K562 (cell line): ENCODE results near the gene HHATL. TPM values are rescaled to one million over a fixed set of nuclear protein-coding genes. Genes with fewer than 3 reads are reported as not detected.

Experiments used
- BHLHE40 ChIP-seq: IDR thresholded peaks from 2 replicates; pipeline ENCODE4 v1.6.1; 2011; ENCODE audit warnings: low read length, improper control_type of control experiment
- CREM ChIP-seq: IDR thresholded peaks from 2 replicates; pipeline ENCODE4 v1.6.1; 2014; ENCODE audit warnings: antibody characterized with exemption, low read depth
- CXXC5 ChIP-seq: fragments of 250-450 bp; sonication (Bioruptor Pico); IDR thresholded peaks from 2 replicates; pipeline ENCODE4 v1.8.0; 2022; ENCODE audit warnings: inconsistent platforms, mild to moderate bottlenecking, moderate library complexity
- E2F3 ChIP-seq: fragments of 250-450 bp; sonication (Bioruptor Pico); IDR thresholded peaks from 2 replicates; pipeline ENCODE4 v1.4.0; 2020; ENCODE audit warnings: mild to moderate bottlenecking
- FOXA1 ChIP-seq: fragments of 450-650 bp; IDR thresholded peaks from 2 replicates; pipeline ENCODE4 v1.6.1; 2016; ENCODE audit warnings: mild to moderate bottlenecking, borderline replicate concordance
- HDAC3 ChIP-seq: fragments of 450-650 bp; IDR thresholded peaks from 2 replicates; pipeline ENCODE4 v1.6.1; 2018; ENCODE audit warnings: borderline replicate concordance, mild to moderate bottlenecking, moderate library complexity; ENCODE audit not compliant: partially characterized antibody
- KLF6 ChIP-seq: fragments of 250-450 bp; sonication (Bioruptor Pico); IDR thresholded peaks from 2 replicates; pipeline ENCODE4 v1.4.0; 2020; ENCODE audit warnings: mild to moderate bottlenecking, moderate library complexity, borderline replicate concordance
- MBD2 ChIP-seq: sonication (generic); IDR thresholded peaks from 2 replicates; pipeline ENCODE4 v1.6.1; 2016; ENCODE audit warnings: low read depth, borderline replicate concordance
- RCOR1 ChIP-seq, 2 experiments: IDR thresholded peaks; 2 replicates each; pipeline ENCODE4 v1.6.1; 2012; ENCODE audit warnings: low read depth in 2 of 2, low read length in 2 of 2, borderline replicate concordance in 1 of 2, improper control_type of control experiment in 1 of 2
- SIX5 ChIP-seq, 2 experiments: IDR thresholded peaks; 2 replicates each; pipeline ENCODE4 v1.6.1; 2011; ENCODE audit warnings: low read length in 2 of 2, borderline replicate concordance in 1 of 2, low read depth in 1 of 2, mild to moderate bottlenecking in 1 of 2, moderate library complexity in 1 of 2; ENCODE audit not compliant: insufficient read depth in 1 of 2
- TAL1 ChIP-seq: fragments of 450-650 bp; IDR thresholded peaks from 2 replicates; pipeline ENCODE4 v1.6.1; 2016; ENCODE audit warnings: mild to moderate bottlenecking
- U2AF1 ChIP-seq: fragments of 200-400 bp; formaldehyde crosslinking; optimal IDR thresholded peaks from 2 replicates; pipeline ENCODE3; 2017; ENCODE audit warnings: mild to moderate bottlenecking, low read depth, low read length, moderate library complexity
- ZKSCAN1 ChIP-seq: fragments of 150-350 bp; IDR thresholded peaks from 2 replicates; pipeline ENCODE4 v1.6.1; 2016; ENCODE audit warnings: low read depth, low read length
- ZNF717 ChIP-seq: fragments of 250-450 bp; sonication (Bioruptor Pico); IDR thresholded peaks from 2 replicates; pipeline ENCODE4 v1.5.0; 2021
- polyA plus RNA-seq, 8 experiments: library from polyadenylated mRNA; depleted of rRNA in 4 of 8; stranded (reverse) in 5 of 8; unstranded in 3 of 8; fragments of >200 nt; fragmentation: Nextera tagmentation in 2 of 8; fragmentation: Illumina TruSeq in 1 of 8; extraction: Ambion mirVana in 2 of 8; extraction: Trizol in 1 of 8; gene quantifications; 2 replicates each; pipeline versions ENCODE4 v1.2.1 to v1.2.3, GENCODE V29; 2011 to 2014; ENCODE audit warnings: inconsistent platforms in 1 of 8, missing spikeins in 1 of 8
- total RNA-seq, 7 experiments: library from RNA; depleted of rRNA in 6 of 7; stranded (reverse); fragments of >200 nt in 6 of 7; fragmentation: Illumina TruSeq in 2 of 7; extraction: Trizol in 2 of 7; gene quantifications; 2 replicates each; pipeline versions ENCODE4 v1.2.1 to v1.2.3, GENCODE V29; 2011 to 2021; ENCODE audit warnings: low replicate concordance in 1 of 7
- TF ChIP-seq, protein P1 (sequence below): sonication (generic); formaldehyde crosslinking; IDR thresholded peaks from 2 replicates; pipeline ENCODE4 v1.8.1; 2023; ENCODE audit warnings: mild to moderate bottlenecking, missing genetic modification reagents
- TF ChIP-seq, protein P2 (sequence below): fragments of 250-450 bp; sonication (Bioruptor Pico); IDR thresholded peaks from 2 replicates; pipeline ENCODE4 v1.5.0; 2020; ENCODE audit warnings: mild to moderate bottlenecking
- TF ChIP-seq, protein P3 (sequence below): fragments of 250-450 bp; sonication (Bioruptor Pico); IDR thresholded peaks from 2 replicates; pipeline ENCODE4 v1.4.0; 2020
- TF ChIP-seq, protein P4 (sequence below): fragments of 450-650 bp; formaldehyde crosslinking; conservative IDR thresholded peaks from 2 replicates; pipeline ENCODE4 v1.4.0; 2022; ENCODE audit warnings: mild to moderate bottlenecking, missing genetic modification characterization

HHATL gene
- total and polyA plus RNA-seq, 9 of the 15 experiments (the other 6 are each of a cell fraction or from before 2014, with no cell fraction given): not detected

DNA sequence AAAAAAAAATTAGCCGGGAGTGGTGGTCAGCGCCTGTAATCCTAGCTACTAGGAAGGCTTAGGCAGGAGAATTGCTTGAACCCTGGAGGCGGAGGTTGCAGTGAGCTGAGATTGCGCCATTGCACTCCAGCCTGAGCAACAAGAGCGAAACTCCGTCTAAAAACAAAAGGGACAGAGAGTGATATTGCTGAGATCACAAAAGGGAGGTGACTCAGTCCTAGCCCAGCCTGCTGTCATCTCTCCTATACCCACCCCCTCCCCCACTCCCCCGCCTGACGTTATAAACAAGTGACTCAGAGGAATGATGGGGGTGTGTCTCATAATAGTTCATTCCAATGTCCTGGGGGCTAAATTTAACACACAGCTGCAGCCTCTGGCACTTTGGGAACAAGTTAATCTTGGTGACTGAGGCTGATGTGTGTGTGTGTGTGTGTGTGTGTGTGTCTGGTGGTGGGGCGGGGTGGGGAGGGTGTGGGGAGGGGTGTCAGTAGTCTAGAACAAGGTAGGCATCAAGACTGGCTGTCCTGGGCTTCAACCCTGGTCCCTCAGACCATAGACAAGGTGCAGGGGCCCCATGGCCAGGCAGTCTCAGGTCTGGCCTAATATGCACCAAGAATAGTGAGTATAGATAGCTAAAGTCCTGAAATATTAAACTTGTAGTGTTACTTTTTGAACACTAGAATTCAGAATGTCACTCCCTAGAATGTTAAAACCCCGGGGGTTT lies 18.6 kb downstream of the HHATL start (continued):
- TF ChIP-seq, protein P1, sequence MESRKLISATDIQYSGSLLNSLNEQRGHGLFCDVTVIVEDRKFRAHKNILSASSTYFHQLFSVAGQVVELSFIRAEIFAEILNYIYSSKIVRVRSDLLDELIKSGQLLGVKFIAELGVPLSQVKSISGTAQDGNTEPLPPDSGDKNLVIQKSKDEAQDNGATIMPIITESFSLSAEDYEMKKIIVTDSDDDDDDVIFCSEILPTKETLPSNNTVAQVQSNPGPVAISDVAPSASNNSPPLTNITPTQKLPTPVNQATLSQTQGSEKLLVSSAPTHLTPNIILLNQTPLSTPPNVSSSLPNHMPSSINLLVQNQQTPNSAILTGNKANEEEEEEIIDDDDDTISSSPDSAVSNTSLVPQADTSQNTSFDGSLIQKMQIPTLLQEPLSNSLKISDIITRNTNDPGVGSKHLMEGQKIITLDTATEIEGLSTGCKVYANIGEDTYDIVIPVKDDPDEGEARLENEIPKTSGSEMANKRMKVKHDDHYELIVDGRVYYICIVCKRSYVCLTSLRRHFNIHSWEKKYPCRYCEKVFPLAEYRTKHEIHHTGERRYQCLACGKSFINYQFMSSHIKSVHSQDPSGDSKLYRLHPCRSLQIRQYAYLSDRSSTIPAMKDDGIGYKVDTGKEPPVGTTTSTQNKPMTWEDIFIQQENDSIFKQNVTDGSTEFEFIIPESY (CRISPR knock-in tag): no peak
- TF ChIP-seq CREM (peak; percentile 83), TAL1 (no peak), RCOR1 (IDR thresholded peaks at IDR 0.05; ENCODE audit: borderline replicate concordance in 1 of 2, low read depth in 2 of 2, low read length in 2 of 2) (peak in 1 of 2 experiments; percentile 54; a peak in 1 of 4 replicates), CXXC5 (no peak), HDAC3 (no peak), ZNF717 (CRISPR knock-in tag) (no peak), BHLHE40 (no peak), ZKSCAN1 (no peak), E2F3 (CRISPR knock-in tag) (no peak), FOXA1 (no peak), MBD2 (no peak), KLF6 (CRISPR knock-in tag) (no peak), SIX5 (IDR thresholded peaks at IDR 0.05; ENCODE audit: borderline replicate concordance in 1 of 2, insufficient read depth in 1 of 2, low read depth in 1 of 2, low read length in 2 of 2) (no peak), U2AF1 (no peak)
- TF ChIP-seq, protein P2, sequence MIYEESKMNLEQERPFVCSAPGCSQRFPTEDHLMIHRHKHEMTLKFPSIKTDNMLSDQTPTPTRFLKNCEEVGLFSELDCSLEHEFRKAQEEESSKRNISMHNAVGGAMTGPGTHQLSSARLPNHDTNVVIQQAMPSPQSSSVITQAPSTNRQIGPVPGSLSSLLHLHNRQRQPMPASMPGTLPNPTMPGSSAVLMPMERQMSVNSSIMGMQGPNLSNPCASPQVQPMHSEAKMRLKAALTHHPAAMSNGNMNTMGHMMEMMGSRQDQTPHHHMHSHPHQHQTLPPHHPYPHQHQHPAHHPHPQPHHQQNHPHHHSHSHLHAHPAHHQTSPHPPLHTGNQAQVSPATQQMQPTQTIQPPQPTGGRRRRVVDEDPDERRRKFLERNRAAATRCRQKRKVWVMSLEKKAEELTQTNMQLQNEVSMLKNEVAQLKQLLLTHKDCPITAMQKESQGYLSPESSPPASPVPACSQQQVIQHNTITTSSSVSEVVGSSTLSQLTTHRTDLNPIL (CRISPR knock-in tag): no peak
- TF ChIP-seq, protein P3, sequence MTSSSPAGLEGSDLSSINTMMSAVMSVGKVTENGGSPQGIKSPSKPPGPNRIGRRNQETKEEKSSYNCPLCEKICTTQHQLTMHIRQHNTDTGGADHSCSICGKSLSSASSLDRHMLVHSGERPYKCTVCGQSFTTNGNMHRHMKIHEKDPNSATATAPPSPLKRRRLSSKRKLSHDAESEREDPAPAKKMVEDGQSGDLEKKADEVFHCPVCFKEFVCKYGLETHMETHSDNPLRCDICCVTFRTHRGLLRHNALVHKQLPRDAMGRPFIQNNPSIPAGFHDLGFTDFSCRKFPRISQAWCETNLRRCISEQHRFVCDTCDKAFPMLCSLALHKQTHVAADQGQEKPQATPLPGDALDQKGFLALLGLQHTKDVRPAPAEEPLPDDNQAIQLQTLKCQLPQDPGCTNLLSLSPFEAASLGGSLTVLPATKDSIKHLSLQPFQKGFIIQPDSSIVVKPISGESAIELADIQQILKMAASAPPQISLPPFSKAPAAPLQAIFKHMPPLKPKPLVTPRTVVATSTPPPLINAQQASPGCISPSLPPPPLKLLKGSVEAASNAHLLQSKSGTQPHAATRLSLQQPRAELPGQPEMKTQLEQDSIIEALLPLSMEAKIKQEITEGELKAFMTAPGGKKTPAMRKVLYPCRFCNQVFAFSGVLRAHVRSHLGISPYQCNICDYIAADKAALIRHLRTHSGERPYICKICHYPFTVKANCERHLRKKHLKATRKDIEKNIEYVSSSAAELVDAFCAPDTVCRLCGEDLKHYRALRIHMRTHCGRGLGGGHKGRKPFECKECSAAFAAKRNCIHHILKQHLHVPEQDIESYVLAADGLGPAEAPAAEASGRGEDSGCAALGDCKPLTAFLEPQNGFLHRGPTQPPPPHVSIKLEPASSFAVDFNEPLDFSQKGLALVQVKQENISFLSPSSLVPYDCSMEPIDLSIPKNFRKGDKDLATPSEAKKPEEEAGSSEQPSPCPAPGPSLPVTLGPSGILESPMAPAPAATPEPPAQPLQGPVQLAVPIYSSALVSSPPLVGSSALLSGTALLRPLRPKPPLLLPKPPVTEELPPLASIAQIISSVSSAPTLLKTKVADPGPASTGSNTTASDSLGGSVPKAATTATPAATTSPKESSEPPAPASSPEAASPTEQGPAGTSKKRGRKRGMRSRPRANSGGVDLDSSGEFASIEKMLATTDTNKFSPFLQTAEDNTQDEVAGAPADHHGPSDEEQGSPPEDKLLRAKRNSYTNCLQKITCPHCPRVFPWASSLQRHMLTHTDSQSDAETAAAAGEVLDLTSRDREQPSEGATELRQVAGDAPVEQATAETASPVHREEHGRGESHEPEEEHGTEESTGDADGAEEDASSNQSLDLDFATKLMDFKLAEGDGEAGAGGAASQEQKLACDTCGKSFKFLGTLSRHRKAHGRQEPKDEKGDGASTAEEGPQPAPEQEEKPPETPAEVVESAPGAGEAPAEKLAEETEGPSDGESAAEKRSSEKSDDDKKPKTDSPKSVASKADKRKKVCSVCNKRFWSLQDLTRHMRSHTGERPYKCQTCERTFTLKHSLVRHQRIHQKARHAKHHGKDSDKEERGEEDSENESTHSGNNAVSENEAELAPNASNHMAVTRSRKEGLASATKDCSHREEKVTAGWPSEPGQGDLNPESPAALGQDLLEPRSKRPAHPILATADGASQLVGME (CRISPR knock-in tag): no peak
- TF ChIP-seq, protein P4, sequence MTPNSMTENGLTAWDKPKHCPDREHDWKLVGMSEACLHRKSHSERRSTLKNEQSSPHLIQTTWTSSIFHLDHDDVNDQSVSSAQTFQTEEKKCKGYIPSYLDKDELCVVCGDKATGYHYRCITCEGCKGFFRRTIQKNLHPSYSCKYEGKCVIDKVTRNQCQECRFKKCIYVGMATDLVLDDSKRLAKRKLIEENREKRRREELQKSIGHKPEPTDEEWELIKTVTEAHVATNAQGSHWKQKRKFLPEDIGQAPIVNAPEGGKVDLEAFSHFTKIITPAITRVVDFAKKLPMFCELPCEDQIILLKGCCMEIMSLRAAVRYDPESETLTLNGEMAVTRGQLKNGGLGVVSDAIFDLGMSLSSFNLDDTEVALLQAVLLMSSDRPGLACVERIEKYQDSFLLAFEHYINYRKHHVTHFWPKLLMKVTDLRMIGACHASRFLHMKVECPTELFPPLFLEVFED: no peak
